HG03469 (cell line): ENCODE results near the gene RFNG.

Experiments
- ATAC-seq: cut with Tn5 transposase; IDR thresholded peaks from one replicate; pipeline ENCODE4 v1.9.1; 2021; ENCODE audit warnings: mild to moderate bottlenecking, moderate library complexity, moderate number of reproducible peaks; ENCODE audit not compliant: unreplicated experiment

RFNG gene

GRCh38 chr17:82078433-82078832, 26.8 kb upstream of the RFNG start:
- no peak for ATAC-seq

GRCh38 chr17:82077617-82078358, 26.2 kb upstream of the RFNG start:
- ATAC-seq = no peak

- ATAC-seq = no peak
Observed at GRCh38 chr17:82076785-82077591, 25.4 kb upstream of the RFNG start.

GRCh38 chr17:82076018-82076784, 24.6 kb upstream of the RFNG start:
- no peak for ATAC-seq

- no peak for ATAC-seq
Observed at GRCh38 chr17:82073446-82073845, 21.8 kb upstream of the RFNG start.

GRCh38 chr17:82072827-82073226, 21.2 kb upstream of the RFNG start:
- no peak for ATAC-seq

- no peak for ATAC-seq
Observed at GRCh38 chr17:82070611-82071010, 19.0 kb upstream of the RFNG start.

GRCh38 chr17:82065638-82066303, 14.2 kb upstream of the RFNG start, which contains the start of gene DUS1L:
TSS of gene DUS1L (minus strand) at chr17:82065804. CDS start at chr17:82065059, 745 bp downstream.
- ATAC-seq = no peak

- no peak for ATAC-seq
Observed at GRCh38 chr17:82065193-82065637, 13.6 kb upstream of the RFNG start.

- ATAC-seq = no peak
Observed at GRCh38 chr17:82064433-82065192, 13.0 kb upstream of the RFNG start.

GRCh38 chr17:82063424-82064415, 12.1 kb upstream of the RFNG start:
- ATAC-seq = no peak

GRCh38 chr17:82062984-82063368, 11.4 kb upstream of the RFNG start:
- ATAC-seq = no peak

- no peak for ATAC-seq
Observed at GRCh38 chr17:82062076-82062983, 10.7 kb upstream of the RFNG start.

- ATAC-seq = no peak
Observed at GRCh38 chr17:82061047-82061925, 9.7 kb upstream of the RFNG start.

- ATAC-seq = no peak
Observed at GRCh38 chr17:82060614-82061013, 9.0 kb upstream of the RFNG start.

GRCh38 chr17:82060001-82060380, 8.4 kb upstream of the RFNG start:
- no peak for ATAC-seq
